ENCODE results near the gene SH2D1A.
A peak's percentile ranks its signal among the peaks of the same experiment; 100 is the strongest.
"Not testable (repeated sequence)": the region's sequence is repeated elsewhere in the genome, so short reads cannot be mapped to it uniquely, and the experiment has no call there.

SH2D1A gene

GRCh38 chrX:124401696-124402095 is 55.3 kb downstream of the SH2D1A start:
- H3K4me3 ChIP-seq (replicated peaks; ENCODE audit: low read depth, low read length), result no peak overlapping the region
- DNase-seq (ENCODE audit: extremely low read depth, low read depth), result no peak
- TF ChIP-seq CTCF (IDR thresholded peaks at IDR 0.05; ENCODE audit: low read depth, low read length, missing control alignments), result no peak

- no peak overlapping the region for H3K4me3 ChIP-seq (replicated peaks; ENCODE audit: low read depth, low read length)
- TF ChIP-seq CTCF (IDR thresholded peaks at IDR 0.05; ENCODE audit: low read depth, low read length, missing control alignments), result no peak
- no peak for DNase-seq (ENCODE audit: extremely low read depth, low read depth)
These were observed 59.5 kb downstream of the SH2D1A start for GRCh38 chrX:124405868-124406267.

- no peak overlapping the region for H3K4me3 ChIP-seq (replicated peaks; ENCODE audit: low read depth, low read length)
- peak; percentile 25 for DNase-seq (ENCODE audit: extremely low read depth, low read depth)
- TF ChIP-seq CTCF (IDR thresholded peaks at IDR 0.05; ENCODE audit: low read depth, low read length, missing control alignments), result peak; percentile 31
These were observed 60.1 kb downstream of the SH2D1A start for GRCh38 chrX:124406294-124407014.

- no peak for TF ChIP-seq CTCF (IDR thresholded peaks at IDR 0.05; ENCODE audit: low read depth, low read length, missing control alignments)
- no peak overlapping the region for H3K4me3 ChIP-seq (replicated peaks; ENCODE audit: low read depth, low read length)
- DNase-seq (ENCODE audit: extremely low read depth, low read depth), result no peak
These were observed 60.9 kb downstream of the SH2D1A start for GRCh38 chrX:124407226-124407625.

- H3K4me3 ChIP-seq (replicated peaks; ENCODE audit: low read depth, low read length); DNase-seq (ENCODE audit: extremely low read depth, low read depth): not testable (repeated sequence)
These were observed 62.0 kb downstream of the SH2D1A start for GRCh38 chrX:124408380-124408779.

GRCh38 chrX:124413244-124413643 is 66.9 kb downstream of the SH2D1A start:
- no peak overlapping the region for H3K4me3 ChIP-seq (replicated peaks; ENCODE audit: low read depth, low read length)
- no peak for DNase-seq (ENCODE audit: extremely low read depth, low read depth)
- no peak for TF ChIP-seq CTCF (IDR thresholded peaks at IDR 0.05; ENCODE audit: low read depth, low read length, missing control alignments)

- no peak overlapping the region for H3K4me3 ChIP-seq (replicated peaks; ENCODE audit: low read depth, low read length)
- no peak for TF ChIP-seq CTCF (IDR thresholded peaks at IDR 0.05; ENCODE audit: low read depth, low read length, missing control alignments)
- DNase-seq (ENCODE audit: extremely low read depth, low read depth), result no peak
These were observed 67.9 kb downstream of the SH2D1A start for GRCh38 chrX:124414281-124414680.

Data from HFF-Myc (cell line).